Measurements from ENCODE around the gene ZC3H7B.

- TF ChIP-seq CTCF (IDR thresholded peaks at IDR 0.05) = no peak
- TF ChIP-seq POLR2AphosphoS5 (IDR thresholded peaks at IDR 0.05; ENCODE audit: insufficient read depth in 1 of 2, low read depth in 1 of 2) = no peak
These were observed 33.4 kb upstream of the ZC3H7B start for GRCh38 chr22:41267958-41268357.
